ENCODE data around the gene ROR2. TPM values are rescaled to one million over a fixed set of nuclear protein-coding genes. Genes with fewer than 3 reads are reported as not detected.

The ROR2 gene
- total RNA-seq, 1 donor, result 13.8 TPM

DNA sequence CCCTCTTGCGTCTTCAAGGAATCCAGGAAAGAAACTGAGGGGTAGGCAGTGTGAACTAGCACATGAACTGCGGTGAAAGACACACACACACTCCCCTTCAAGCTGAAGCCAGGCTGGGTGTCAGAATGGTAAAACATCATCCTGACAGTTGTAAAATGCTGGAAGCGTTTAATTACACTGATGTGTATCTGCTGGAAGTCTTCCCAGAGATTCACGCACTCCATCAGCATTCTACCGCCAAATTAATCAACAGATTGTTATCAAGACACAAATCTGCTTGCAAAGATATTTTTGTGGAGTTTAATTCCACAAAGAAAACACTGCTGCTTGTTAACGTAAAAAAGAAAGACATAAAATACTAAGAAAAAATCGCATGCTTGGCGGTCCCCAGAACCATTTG, 285.4 kb downstream of the ROR2 start:
- DNase-seq (ENCODE audit: insufficient read length, low spot score, missing footprints), result no peak
- Histone ChIP-seq H3K27ac (ENCODE audit: low read depth, low read length) (no peak overlapping the region), H3K79me2 (ENCODE audit: insufficient read depth, low read length) (no peaks in the 10 kb centered on the region), H3K9me3 (ENCODE audit: low read depth, low read length) (no peaks in the 10 kb centered on the region), H3K4me1 (ENCODE audit: insufficient read depth, low read length) (no peaks in the 10 kb centered on the region), H3K27me3 (ENCODE audit: insufficient read depth, low read length) (peaks cover 12% of the 10 kb centered on the region), H4K20me1 (ENCODE audit: insufficient read depth, low read length) (no peaks in the 10 kb centered on the region), H2AFZ (ENCODE audit: low read length) (no peak overlapping the region), H3K4me3 (ENCODE audit: insufficient read depth, low read length) (no peak overlapping the region), H3K36me3 (ENCODE audit: insufficient read depth, low read length) (no peaks in the 10 kb centered on the region), H3K4me2 (ENCODE audit: insufficient read depth, low read length) (no peak overlapping the region)
- TF ChIP-seq, protein P1, sequence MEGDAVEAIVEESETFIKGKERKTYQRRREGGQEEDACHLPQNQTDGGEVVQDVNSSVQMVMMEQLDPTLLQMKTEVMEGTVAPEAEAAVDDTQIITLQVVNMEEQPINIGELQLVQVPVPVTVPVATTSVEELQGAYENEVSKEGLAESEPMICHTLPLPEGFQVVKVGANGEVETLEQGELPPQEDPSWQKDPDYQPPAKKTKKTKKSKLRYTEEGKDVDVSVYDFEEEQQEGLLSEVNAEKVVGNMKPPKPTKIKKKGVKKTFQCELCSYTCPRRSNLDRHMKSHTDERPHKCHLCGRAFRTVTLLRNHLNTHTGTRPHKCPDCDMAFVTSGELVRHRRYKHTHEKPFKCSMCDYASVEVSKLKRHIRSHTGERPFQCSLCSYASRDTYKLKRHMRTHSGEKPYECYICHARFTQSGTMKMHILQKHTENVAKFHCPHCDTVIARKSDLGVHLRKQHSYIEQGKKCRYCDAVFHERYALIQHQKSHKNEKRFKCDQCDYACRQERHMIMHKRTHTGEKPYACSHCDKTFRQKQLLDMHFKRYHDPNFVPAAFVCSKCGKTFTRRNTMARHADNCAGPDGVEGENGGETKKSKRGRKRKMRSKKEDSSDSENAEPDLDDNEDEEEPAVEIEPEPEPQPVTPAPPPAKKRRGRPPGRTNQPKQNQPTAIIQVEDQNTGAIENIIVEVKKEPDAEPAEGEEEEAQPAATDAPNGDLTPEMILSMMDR (IDR thresholded peaks at IDR 0.05; ENCODE audit: extremely low read depth, low read depth, low read length), result no peak

DNA sequence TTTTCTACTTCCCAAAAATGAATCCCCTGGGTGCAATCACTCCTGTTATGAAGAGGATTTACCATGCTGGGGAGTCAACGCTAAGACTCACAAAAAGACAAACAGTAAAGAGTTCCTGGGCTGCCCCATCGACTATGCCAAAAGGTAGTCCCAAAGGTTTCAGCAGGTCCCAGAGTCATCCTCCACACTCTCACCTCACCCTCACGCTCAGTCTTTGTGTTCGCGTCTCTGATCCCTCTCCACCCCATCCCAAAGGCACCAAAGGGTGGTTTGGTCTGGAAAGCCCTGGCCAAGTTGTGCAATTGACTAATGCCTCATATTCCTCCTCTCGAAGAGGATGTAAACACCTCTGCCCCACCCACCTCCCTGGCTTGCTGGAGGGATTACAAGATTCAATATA, 286.2 kb downstream of the ROR2 start:
- Histone ChIP-seq H3K27me3 (ENCODE audit: insufficient read depth, low read length) (peaks cover 12% of the 10 kb centered on the region), H3K4me1 (ENCODE audit: insufficient read depth, low read length) (no peaks in the 10 kb centered on the region), H3K36me3 (ENCODE audit: insufficient read depth, low read length) (no peaks in the 10 kb centered on the region), H3K9me3 (ENCODE audit: low read depth, low read length) (no peaks in the 10 kb centered on the region), H2AFZ (ENCODE audit: low read length) (no peak overlapping the region), H3K79me2 (ENCODE audit: insufficient read depth, low read length) (no peaks in the 10 kb centered on the region), H3K4me3 (ENCODE audit: insufficient read depth, low read length) (no peak overlapping the region), H3K27ac (ENCODE audit: low read depth, low read length) (no peak overlapping the region), H4K20me1 (ENCODE audit: insufficient read depth, low read length) (no peaks in the 10 kb centered on the region), H3K4me2 (ENCODE audit: insufficient read depth, low read length) (no peak overlapping the region)
- TF ChIP-seq, protein P1 (IDR thresholded peaks at IDR 0.05; ENCODE audit: extremely low read depth, low read depth, low read length), result no peak
- DNase-seq (ENCODE audit: insufficient read length, low spot score, missing footprints), result no peak

DNA sequence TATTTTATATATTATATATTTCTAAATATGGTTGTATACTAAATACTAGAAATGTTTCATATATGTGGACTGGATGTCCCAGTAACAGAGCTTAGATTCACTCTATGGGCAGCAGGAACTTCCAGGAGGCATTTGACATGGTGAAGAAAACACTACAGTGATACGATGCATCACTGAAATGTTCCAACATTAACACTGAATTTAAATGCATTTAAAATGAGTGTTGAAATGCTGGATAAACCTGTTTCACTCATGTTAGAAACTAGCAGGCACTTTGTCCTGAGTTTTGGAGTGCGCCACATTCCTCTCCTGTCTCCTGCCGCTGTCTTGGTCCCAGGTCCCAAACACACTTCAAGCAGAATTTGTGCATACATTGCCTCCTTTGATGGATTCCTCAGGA, 288.6 kb downstream of the ROR2 start:
- Histone ChIP-seq H2AFZ (ENCODE audit: low read length) (no peak overlapping the region), H3K79me2 (ENCODE audit: insufficient read depth, low read length) (no peaks in the 10 kb centered on the region), H3K27ac (ENCODE audit: low read depth, low read length) (no peak overlapping the region), H3K4me1 (ENCODE audit: insufficient read depth, low read length) (no peaks in the 10 kb centered on the region), H3K4me2 (ENCODE audit: insufficient read depth, low read length) (no peak overlapping the region), H3K36me3 (ENCODE audit: insufficient read depth, low read length) (no peaks in the 10 kb centered on the region), H3K27me3 (ENCODE audit: insufficient read depth, low read length) (peaks cover 12% of the 10 kb centered on the region), H3K4me3 (ENCODE audit: insufficient read depth, low read length) (no peak overlapping the region), H4K20me1 (ENCODE audit: insufficient read depth, low read length) (no peaks in the 10 kb centered on the region), H3K9me3 (ENCODE audit: low read depth, low read length) (no peaks in the 10 kb centered on the region)
- TF ChIP-seq, protein P1 (IDR thresholded peaks at IDR 0.05; ENCODE audit: extremely low read depth, low read depth, low read length), result no peak
- no peak for DNase-seq (ENCODE audit: insufficient read length, low spot score, missing footprints)

DNA sequence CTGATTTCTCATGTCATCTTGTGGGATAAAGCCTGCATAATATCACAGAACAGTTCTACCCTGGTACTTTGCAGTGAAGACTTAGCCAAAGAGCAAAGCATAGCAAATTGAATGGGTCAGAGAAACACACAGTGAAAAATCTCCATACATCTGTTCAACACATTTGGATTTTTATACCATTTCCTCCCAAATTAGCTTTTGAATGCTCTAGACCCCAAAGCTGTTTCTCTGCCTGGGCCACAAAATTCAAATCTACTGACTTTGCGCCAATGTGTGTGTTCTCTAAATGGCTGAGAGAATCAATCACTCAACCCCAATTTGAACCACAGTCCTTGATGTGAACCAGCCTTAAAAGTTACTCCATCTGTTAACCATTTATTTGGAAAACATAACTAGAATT, 289.5 kb downstream of the ROR2 start:
- no peaks in the 10 kb centered on the region for H4K20me1 ChIP-seq (ENCODE audit: insufficient read depth, low read length)
- no peak overlapping the region for H3K4me2 ChIP-seq (ENCODE audit: insufficient read depth, low read length)
- peaks cover 12% of the 10 kb centered on the region for H3K27me3 ChIP-seq (ENCODE audit: insufficient read depth, low read length)
- no peak overlapping the region for H3K27ac ChIP-seq (ENCODE audit: low read depth, low read length)
- H3K36me3 ChIP-seq (ENCODE audit: insufficient read depth, low read length), result no peaks in the 10 kb centered on the region
- no peak overlapping the region for H2AFZ ChIP-seq (ENCODE audit: low read length)
- no peaks in the 10 kb centered on the region for H3K9me3 ChIP-seq (ENCODE audit: low read depth, low read length)
- H3K79me2 ChIP-seq (ENCODE audit: insufficient read depth, low read length), result no peaks in the 10 kb centered on the region
- H3K4me3 ChIP-seq (ENCODE audit: insufficient read depth, low read length), result no peak overlapping the region
- no peaks in the 10 kb centered on the region for H3K4me1 ChIP-seq (ENCODE audit: insufficient read depth, low read length)
- TF ChIP-seq, protein P1 (IDR thresholded peaks at IDR 0.05; ENCODE audit: extremely low read depth, low read depth, low read length), result no peak
- DNase-seq (ENCODE audit: insufficient read length, low spot score, missing footprints), result no peak

Measured in osteoblast (primary cell).